Neuronal stem cell (in vitro differentiated cells): ENCODE data around the gene EXOC1L.
"Not testable (repeated sequence)": the region's sequence is repeated elsewhere in the genome, so short reads cannot be mapped to it uniquely, and the experiment has no call there.

ENCODE experiments used
- DNase-seq: peaks from one replicate; pipeline ENCODE4 v3.0.0-alpha.2; 2013; ENCODE audit warnings: low spot score
- H2AFZ ChIP-seq: one replicate; pipeline ENCODE4 v1.6.1; 2013; ENCODE audit warnings: mild to moderate bottlenecking, low read length, inconsistent platforms
- H2AK5ac ChIP-seq: 2 replicates; pipeline ENCODE4 v1.6.1; 2013; ENCODE audit warnings: low read depth, mild to moderate bottlenecking, inconsistent platforms, low read length, moderate library complexity, mixed read lengths
- H2BK120ac ChIP-seq: 2 replicates; pipeline ENCODE4 v1.6.1; 2013; ENCODE audit warnings: low read depth, mild to moderate bottlenecking, inconsistent platforms, low read length, moderate library complexity, mixed read lengths
- H2BK12ac ChIP-seq: one replicate; pipeline ENCODE4 v1.6.1; 2013; ENCODE audit warnings: low read length, inconsistent platforms
- H2BK15ac ChIP-seq: 2 replicates; pipeline ENCODE4 v1.6.1; 2013; ENCODE audit warnings: mild to moderate bottlenecking, low read length, inconsistent platforms, mixed read lengths
- H2BK5ac ChIP-seq: one replicate; pipeline ENCODE4 v1.6.1; 2013; ENCODE audit warnings: inconsistent platforms, mild to moderate bottlenecking, low read length, moderate library complexity
- H3K14ac ChIP-seq: one replicate; pipeline ENCODE4 v1.6.1; 2013; ENCODE audit warnings: low read length, inconsistent platforms
- H3K18ac ChIP-seq: 2 replicates; pipeline ENCODE4 v1.6.1; 2013; ENCODE audit warnings: low read length, inconsistent platforms
- H3K23ac ChIP-seq: 2 replicates; pipeline ENCODE4 v1.6.1; 2013; ENCODE audit warnings: low read depth, mild to moderate bottlenecking, mixed read lengths, low read length, inconsistent platforms; ENCODE audit not compliant: poor library complexity
- H3K27ac ChIP-seq: replicated peaks from 3 replicates; pipeline ENCODE4 v1.5.1; 2013; ENCODE audit warnings: low read length, inconsistent platforms
- H3K27me3 ChIP-seq, 3 experiments: 2 replicates each; pipeline ENCODE4 v1.6.1; 2013; ENCODE audit warnings: low read length in 3 of 3, mild to moderate bottlenecking in 2 of 3, inconsistent platforms in 1 of 3, low read depth in 1 of 3, mixed read lengths in 1 of 3, moderate library complexity in 1 of 3; ENCODE audit not compliant: control insufficient read depth in 3 of 3, insufficient read depth in 3 of 3
- H3K36me3 ChIP-seq, 2 donors: replicated peaks in 1 of 2; 2 replicates each; pipeline ENCODE4 v1.6.1; 2013; ENCODE audit warnings: low read length in 2 of 2; ENCODE audit not compliant: control insufficient read depth in 2 of 2, insufficient read depth in 2 of 2
- H3K4ac ChIP-seq: 2 replicates; pipeline ENCODE4 v1.6.1; 2013; ENCODE audit warnings: inconsistent platforms, mild to moderate bottlenecking, low read length, moderate library complexity
- H3K4me1 ChIP-seq, 2 donors: 1 replicate in 1 of 2; 2 replicates in 1 of 2; pipeline ENCODE4 v1.6.1; 2013; ENCODE audit warnings: low read length in 2 of 2, low read depth in 1 of 2; ENCODE audit not compliant: control insufficient read depth in 2 of 2, insufficient read depth in 1 of 2
- H3K4me2 ChIP-seq: one replicate; pipeline ENCODE4 v1.6.1; 2013; ENCODE audit warnings: mild to moderate bottlenecking, low read length, inconsistent platforms; ENCODE audit not compliant: insufficient read depth, poor library complexity, severe bottlenecking
- H3K4me3 ChIP-seq, 2 donors: 2 replicates each; pipeline ENCODE4 v1.5.1; 2013; ENCODE audit warnings: low read length in 2 of 2, mild to moderate bottlenecking in 2 of 2, inconsistent platforms in 1 of 2, moderate library complexity in 1 of 2
- H3K79me1 ChIP-seq: one replicate; pipeline ENCODE4 v1.6.1; 2013; ENCODE audit warnings: low read depth, mild to moderate bottlenecking, inconsistent platforms, low read length, moderate library complexity
- H3K9ac ChIP-seq: one replicate; pipeline ENCODE4 v1.6.1; 2013; ENCODE audit warnings: mild to moderate bottlenecking, low read depth, low read length, inconsistent platforms; ENCODE audit not compliant: poor library complexity
- H3K9me3 ChIP-seq, 2 donors: replicated peaks in 1 of 2; 2 replicates each; pipeline versions ENCODE3 to v1.6.1; 2013; ENCODE audit warnings: low read length in 2 of 2, mild to moderate bottlenecking in 2 of 2, inconsistent platforms in 1 of 2, low read depth in 1 of 2, mixed read lengths in 1 of 2, moderate library complexity in 1 of 2; ENCODE audit not compliant: control insufficient read depth in 2 of 2, insufficient read depth in 1 of 2
- H4K8ac ChIP-seq: one replicate; pipeline ENCODE4 v1.6.1; 2013; ENCODE audit warnings: low read depth, mild to moderate bottlenecking, inconsistent platforms, low read length, moderate library complexity
- H4K91ac ChIP-seq: one replicate; pipeline ENCODE4 v1.6.1; 2013; ENCODE audit warnings: low read length, low read depth, mild to moderate bottlenecking, inconsistent platforms; ENCODE audit not compliant: poor library complexity
- WGBS, 2 donors: extraction: QIAGEN DNeasy Blood & Tissue Kit; methylation state at CpG; one replicate each; pipeline ENCODE4 v1.1.7; 2013; ENCODE audit warnings: missing lambda C conversion rate in 2 of 2, mixed read lengths in 1 of 2; ENCODE audit not compliant: insufficient read length in 2 of 2, insufficient replicate concordance in 1 of 2; ENCODE audit errors: extremely low coverage in 2 of 2; 5-methylcytosine and 5-hydroxymethylcytosine counted together

The EXOC1L gene

GRCh38 chr4:55842312-55842711 lies 22.7 kb downstream of the EXOC1L start:
- not testable (repeated sequence) for H3K23ac ChIP-seq, H3K27ac ChIP-seq, H3K18ac ChIP-seq, H3K4ac ChIP-seq, H3K79me1 ChIP-seq, H2BK5ac ChIP-seq, H3K9ac ChIP-seq, H2BK15ac ChIP-seq, DNase-seq, H3K4me1 ChIP-seq, H3K27me3 ChIP-seq, H3K14ac ChIP-seq, H3K36me3 ChIP-seq, H2AK5ac ChIP-seq, H4K91ac ChIP-seq, H2BK12ac ChIP-seq, H3K4me2 ChIP-seq, H2BK120ac ChIP-seq, H3K4me3 ChIP-seq, H4K8ac ChIP-seq
- WGBS, 2 donors = no CpG with 5 or more reads among the region's 10 CpGs
- Histone ChIP-seq H2AFZ (peak overlapping the region; percentile 64), H3K9me3 (peaks cover 3 to 11% of the 10 kb centered on the region in 2 donors)

GRCh38 chr4:55849724-55850123 lies 30.1 kb downstream of the EXOC1L start:
- Histone ChIP-seq H3K27me3 (peaks cover 0 to 28% (median 2%) of the 10 kb centered on the region in 3 experiments), H3K4ac (no peak overlapping the region), H3K14ac (no peak overlapping the region), H3K9ac (no peak overlapping the region), H3K4me1 (peaks cover 2 to 8% of the 10 kb centered on the region in 2 donors), H2AFZ (peak overlapping the region; percentile 11), H2AK5ac (no peak overlapping the region), H3K27ac (no peak overlapping the region), H2BK12ac (no peak overlapping the region), H3K9me3 (peaks cover 0 to 2% of the 10 kb centered on the region in 2 donors), H2BK5ac (no peak overlapping the region), H2BK120ac (no peak overlapping the region), H4K8ac (no peak overlapping the region), H3K23ac (no peak overlapping the region), H3K36me3 (no peaks in the 10 kb centered on the region), H3K4me2 (no peak overlapping the region), H3K79me1 (peaks cover 4% of the 10 kb centered on the region), H2BK15ac (no peak overlapping the region), H4K91ac (no peak overlapping the region), H3K18ac (no peak overlapping the region), H3K4me3 (no peak overlapping the region)
- WGBS, 2 donors = no CpG with 5 or more reads among the region's 9 CpGs
- no peak for DNase-seq

- H3K36me3 ChIP-seq = no peaks in the 10 kb centered on the region
- no peak overlapping the region for H3K27ac ChIP-seq
- no peak overlapping the region for H3K23ac ChIP-seq
- H2BK120ac ChIP-seq = no peak overlapping the region
- H3K18ac ChIP-seq = no peak overlapping the region
- H2BK12ac ChIP-seq = no peak overlapping the region
- no peak overlapping the region for H3K14ac ChIP-seq
- peaks cover 2 to 10% of the 10 kb centered on the region in 2 donors for H3K4me1 ChIP-seq
- DNase-seq = no peak
- peaks cover 0 to 2% of the 10 kb centered on the region in 2 donors for H3K9me3 ChIP-seq
- no peak overlapping the region for H2BK15ac ChIP-seq
- H3K4me3 ChIP-seq = no peak overlapping the region
- H3K9ac ChIP-seq = no peak overlapping the region
- peaks cover 4% of the 10 kb centered on the region for H3K79me1 ChIP-seq
- H3K4ac ChIP-seq = no peak overlapping the region
- H2AK5ac ChIP-seq = no peak overlapping the region
- H4K91ac ChIP-seq = no peak overlapping the region
- no peak overlapping the region for H2BK5ac ChIP-seq
- no peak overlapping the region for H3K4me2 ChIP-seq
- peaks cover 0 to 28% (median 2%) of the 10 kb centered on the region in 3 experiments for H3K27me3 ChIP-seq
- peak overlapping the region; percentile 64 for H2AFZ ChIP-seq
- no peak overlapping the region for H4K8ac ChIP-seq
- WGBS, 2 donors = no CpG with 5 or more reads among the region's 6 CpGs
These were observed 32.3 kb downstream of the EXOC1L start for GRCh38 chr4:55851885-55852284.

- no CpG with 5 or more reads among the region's 50 CpGs for WGBS, 2 donors
- Histone ChIP-seq H4K91ac (no peak within 1 kb of the TSS), H3K36me3 (peaks cover 0 to 6% of the 10 kb centered on the region in 2 donors), H2AK5ac (no peak within 1 kb of the TSS), H2BK120ac (no peak within 1 kb of the TSS), H3K4ac (peak within 1 kb of the TSS; percentile 57), H3K79me1 (peaks cover 4% of the 10 kb centered on the region), H2AFZ (peak within 1 kb of the TSS; percentile 99), H2BK5ac (peak within 1 kb of the TSS; percentile 59), H3K18ac (peak within 1 kb of the TSS; percentile 93), H2BK12ac (no peak within 1 kb of the TSS), H3K27me3 (peaks cover 0 to 28% (median 2%) of the 10 kb centered on the region in 3 experiments), H3K4me2 (peak within 1 kb of the TSS; percentile 61), H3K4me1 (peaks cover 2 to 10% of the 10 kb centered on the region in 2 donors), H3K14ac (peak within 1 kb of the TSS; percentile 31), H3K9me3 (peaks cover 0 to 2% of the 10 kb centered on the region in 2 donors), H2BK15ac (no peak within 1 kb of the TSS), H3K9ac (peak within 1 kb of the TSS; percentile 93), H4K8ac (no peak within 1 kb of the TSS), H3K23ac (peak within 1 kb of the TSS; percentile 95), H3K27ac (no peak within 1 kb of the TSS), H3K4me3 (peak within 1 kb of the TSS; percentile 92 to 99)
- peak; percentile 89 for DNase-seq
These were observed 34.0 kb downstream of the EXOC1L start, which contains the start of gene EXOC1 for GRCh38 chr4:55853484-55854046. Gene EXOC1, plus strand, starts transcription at chr4:55853648. Its CDS starts 4,676 bp downstream, at chr4:55858324.
